Testis (tissue), 3 donors: ENCODE results near the gene THSD4. TPM values are rescaled to one million over a fixed set of nuclear protein-coding genes. Genes with fewer than 3 reads are reported as not detected.

Experiments
- DNase-seq: peaks from one replicate; pipeline ENCODE4 v3.0.0-alpha.2; 2019
- H3K27ac ChIP-seq, 2 donors: fragments of 200-600 bp; sonication (generic); one replicate each; pipeline ENCODE4 v1.5.1; 2019
- H3K27me3 ChIP-seq: fragments of 200-600 bp; sonication (generic); one replicate; pipeline ENCODE4 v1.5.1; 2019
- H3K36me3 ChIP-seq: fragments of 200-600 bp; sonication (generic); one replicate; pipeline ENCODE4 v1.5.1; 2017; ENCODE audit warnings: low read depth; ENCODE audit errors: missing control alignments
- H3K4me1 ChIP-seq: fragments of 200-600 bp; sonication (generic); one replicate; pipeline ENCODE4 v1.5.1; 2019
- H3K4me3 ChIP-seq, 2 donors: fragments of 200-600 bp; sonication (generic); one replicate each; pipeline ENCODE4 v1.5.1; 2017 to 2019
- H3K9me3 ChIP-seq: fragments of 200-600 bp; sonication (generic); one replicate; pipeline ENCODE4 v1.5.1; 2017
- CTCF ChIP-seq, 3 experiments: fragments of 450-650 bp in 2 of 3; fragments of 200-600 bp in 1 of 3; sonication (generic) in 1 of 3; IDR thresholded peaks; one replicate each; pipeline ENCODE4 v1.5.1; 2016 to 2019; ENCODE audit warnings: antibody characterized with exemption in 3 of 3, mild to moderate bottlenecking in 2 of 3, moderate library complexity in 1 of 3
- POLR2A ChIP-seq: fragments of 450-650 bp; IDR thresholded peaks from one replicate; pipeline ENCODE4 v1.6.1; 2017; ENCODE audit warnings: antibody characterized with exemption, mild to moderate bottlenecking, moderate library complexity
- WGBS, 2 donors: methylation state at CpG; one replicate each; pipeline ENCODE4 v1.1.5; 2018; 5-methylcytosine and 5-hydroxymethylcytosine counted together
- intact Hi-C: fragments of 100-400 bp; cut with DNase I; formaldehyde crosslinking; loops from one replicate; pipeline ENCODE4 v1.15.1; 2023; ENCODE audit warnings: low total_unique reads
- polyA plus RNA-seq: library from polyadenylated mRNA; stranded (reverse); fragments of 350-450 nt; fragmentation: Illumina TruSeq; extraction: RNeasy Lipid Tissue Mini Kit (QIAGEN cat#74804); gene quantifications from one replicate; pipeline ENCODE4 v1.2.3, GENCODE V29; 2014; ENCODE audit warnings: low read depth, low replicate concordance; ENCODE audit not compliant: insufficient read depth
- total RNA-seq, 2 donors: library from RNA; depleted of rRNA; stranded (reverse); fragments of >200 nt; gene quantifications; one replicate each; pipeline ENCODE4 v1.2.3, GENCODE V29; 2016

Gene THSD4
- total and polyA plus RNA-seq, 3 donors from 2014 or later = 14.3 to 21.5 (median 18.2) TPM

GRCh38 chr15:71194286-71194685, 79.0 kb downstream of the THSD4 start:
- 74 to 79% methylated on average over 6 of the region's 6 CpGs for WGBS, 2 donors

GRCh38 chr15:71195242-71195641, 80.0 kb downstream of the THSD4 start:
- WGBS, 2 donors = 88 to 100% methylated on average over 1 of the region's 1 CpG
- no peaks in the 10 kb centered on the region for H3K9me3 ChIP-seq
- DNase-seq = no peak
- no peak overlapping the region for H3K4me3 ChIP-seq
- intact Hi-C loops = no loop called here
- no peaks in the 10 kb centered on the region for H3K27me3 ChIP-seq
- no peak overlapping the region for H3K27ac ChIP-seq
- peaks cover 3% of the 10 kb centered on the region for H3K4me1 ChIP-seq
- TF ChIP-seq POLR2A = no peak
- TF ChIP-seq CTCF (IDR thresholded peaks at IDR 0.05) = no peak
- H3K36me3 ChIP-seq = no peaks in the 10 kb centered on the region

More at GRCh38 chr15:71194286-71194685, 79.0 kb downstream of the THSD4 start:
- no peaks in the 10 kb centered on the region for H3K36me3 ChIP-seq
- H3K4me1 ChIP-seq = peaks cover 3% of the 10 kb centered on the region
- no peak overlapping the region for H3K27ac ChIP-seq
- no peak overlapping the region for H3K4me3 ChIP-seq
- intact Hi-C loops = no loop called here
- no peaks in the 10 kb centered on the region for H3K9me3 ChIP-seq
- no peak for TF ChIP-seq POLR2A
- TF ChIP-seq CTCF (IDR thresholded peaks at IDR 0.05) = no peak
- DNase-seq = no peak
- no peaks in the 10 kb centered on the region for H3K27me3 ChIP-seq

- Histone ChIP-seq H3K9me3 (no peaks in the 10 kb centered on the region), H3K27me3 (no peaks in the 10 kb centered on the region), H3K4me1 (peaks cover 3% of the 10 kb centered on the region), H3K36me3 (no peaks in the 10 kb centered on the region), H3K4me3 (no peak overlapping the region), H3K27ac (no peak overlapping the region)
- 88 to 97% methylated on average over 3 of the region's 3 CpGs for WGBS, 2 donors
- DNase-seq = no peak
- no peak for TF ChIP-seq CTCF (IDR thresholded peaks at IDR 0.05)
- no peak for TF ChIP-seq POLR2A
- intact Hi-C loops = no loop called here
Observed at GRCh38 chr15:71197620-71198019, 82.3 kb downstream of the THSD4 start.

DNA sequence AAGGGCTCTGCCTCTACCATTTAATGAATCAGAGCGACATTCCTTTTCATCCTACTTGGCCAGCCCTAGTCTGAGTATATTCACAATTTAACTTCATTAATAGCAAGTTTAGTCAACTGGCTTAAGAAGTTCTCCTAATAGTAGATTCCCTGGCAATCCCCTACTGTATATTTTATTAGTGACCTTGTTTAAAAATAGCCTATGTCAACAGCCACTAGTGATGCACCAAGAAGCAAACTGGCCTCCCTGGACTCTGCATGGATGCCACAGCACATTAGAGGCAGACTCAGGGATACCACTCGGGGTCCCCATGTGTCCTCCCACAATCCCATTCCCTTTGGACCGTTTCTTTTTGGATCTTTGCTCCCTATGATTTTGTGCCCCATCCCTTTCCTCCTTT, 83.6 kb downstream of the THSD4 start:
- intact Hi-C loops = no loop called here
- Histone ChIP-seq H3K36me3 (no peaks in the 10 kb centered on the region), H3K9me3 (no peaks in the 10 kb centered on the region), H3K27me3 (no peaks in the 10 kb centered on the region), H3K27ac (no peak overlapping the region), H3K4me3 (no peak overlapping the region), H3K4me1 (peaks cover 3% of the 10 kb centered on the region)
- no peak for DNase-seq
- no peak for TF ChIP-seq CTCF (IDR thresholded peaks at IDR 0.05)
- no peak for TF ChIP-seq POLR2A
- WGBS, 2 donors = 69 to 71% methylated on average over 3 of the region's 3 CpGs
